GM12891 (cell line): Measurements from ENCODE around the gene PRDM16.

Source experiments
- DNase-seq: peaks from one replicate; pipeline ENCODE4 v3.0.0; 2011; ENCODE audit warnings: low spot score; ENCODE audit not compliant: insufficient read length
- FAIRE-seq: peaks from 2 replicates; lab custom pipeline; 2011; peaks lifted over from hg19 to GRCh38; lab: Jason Lieb, UNC
- PAX5 ChIP-seq: IDR thresholded peaks from 2 replicates; pipeline ENCODE4 v1.6.1; 2011; ENCODE audit warnings: low read length, moderate library complexity, mild to moderate bottlenecking; ENCODE audit not compliant: insufficient read depth, severe bottlenecking
- POLR2A ChIP-seq: IDR thresholded peaks from 2 replicates; pipeline ENCODE4 v1.6.1; 2011; ENCODE audit warnings: low read depth, low read length, control low read depth
- POLR2AphosphoS5 ChIP-seq: IDR thresholded peaks from 2 replicates; pipeline ENCODE4 v1.6.1; 2011; ENCODE audit warnings: low read depth, low read length, control low read depth
- POU2F2 ChIP-seq: IDR thresholded peaks from 2 replicates; pipeline ENCODE4 v1.6.1; 2011; ENCODE audit warnings: low read depth, mild to moderate bottlenecking, control low read depth, low read length, moderate library complexity
- SPI1 ChIP-seq: IDR thresholded peaks from 2 replicates; pipeline ENCODE4 v1.6.1; 2011; ENCODE audit warnings: low read depth, low read length, control low read depth
- TAF1 ChIP-seq: IDR thresholded peaks from 2 replicates; pipeline ENCODE4 v1.6.1; 2011; ENCODE audit warnings: low read depth, low read length, control low read depth

PRDM16 gene

DNA sequence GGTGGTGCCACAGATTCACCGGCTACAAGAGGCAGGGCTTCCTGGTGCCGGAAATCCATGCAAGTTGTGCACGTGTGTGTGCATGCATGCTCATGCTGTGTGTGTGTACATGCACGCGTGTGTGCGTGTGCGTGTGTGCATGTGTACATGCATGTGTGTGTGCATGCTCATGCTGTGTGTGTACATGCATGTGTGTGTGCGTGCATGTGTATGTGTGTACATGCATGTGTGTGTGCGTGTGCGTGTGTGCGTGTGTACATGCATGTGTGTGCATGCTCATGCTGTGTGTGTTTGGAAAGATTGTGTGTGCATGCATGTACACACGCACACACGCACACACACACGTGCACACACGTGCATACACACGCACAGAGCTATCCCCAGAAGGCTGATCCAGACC lies 48.9 kb downstream of the PRDM16 start:
- no peak for TF ChIP-seq TAF1
- no peak for TF ChIP-seq POU2F2
- no peak for TF ChIP-seq POLR2AphosphoS5
- no peak for TF ChIP-seq POLR2A
- FAIRE-seq (no peak), DNase-seq (no peak)

DNA sequence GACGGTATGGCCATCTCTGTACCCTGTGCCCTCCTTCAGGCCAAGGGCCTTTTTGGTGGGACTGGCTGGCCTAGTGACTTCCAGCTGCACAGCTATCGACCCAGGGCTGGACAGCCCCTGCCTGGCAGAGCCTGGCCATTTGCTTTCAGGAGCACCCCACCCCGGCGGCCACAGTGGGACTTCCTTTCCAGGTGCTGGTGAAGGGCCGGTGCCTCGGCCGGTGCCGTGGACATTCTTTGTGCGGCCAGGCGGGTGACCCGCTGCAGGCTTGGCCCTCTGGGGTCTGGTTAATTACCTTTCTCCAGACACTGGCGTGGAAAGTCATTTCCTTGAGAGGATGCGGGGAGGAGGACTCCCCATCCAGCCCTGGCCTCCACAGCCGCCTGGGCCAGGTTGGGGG lies 50.1 kb downstream of the PRDM16 start:
- TF ChIP-seq POU2F2 (no peak), SPI1 (no peak), PAX5 (no peak), POLR2A (no peak), POLR2AphosphoS5 (no peak), TAF1 (no peak)
- DNase-seq = no peak
- FAIRE-seq = no peak

DNA sequence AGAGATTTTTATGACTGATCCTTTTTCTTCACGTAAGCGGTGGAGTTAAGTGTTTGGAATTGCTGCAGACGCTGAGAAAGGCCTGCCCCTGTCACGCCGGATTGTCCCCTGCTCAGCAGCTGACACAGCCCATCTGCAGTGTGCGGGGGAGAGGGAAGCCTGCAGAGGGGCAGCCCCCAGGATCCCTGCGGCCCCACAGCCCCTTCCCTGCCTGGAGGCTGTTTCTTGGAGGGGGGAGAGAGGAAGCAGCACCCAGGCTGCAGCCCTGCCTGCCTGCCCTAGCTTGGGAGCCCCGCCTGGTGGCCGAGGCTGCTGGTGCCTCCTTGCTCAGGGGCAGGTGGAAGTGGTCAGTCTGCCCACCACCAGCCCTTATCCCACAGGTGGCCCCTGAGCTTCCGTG lies 50.7 kb downstream of the PRDM16 start:
- FAIRE-seq = no peak
- TF ChIP-seq PAX5 (no peak), POLR2AphosphoS5 (no peak), SPI1 (no peak), POLR2A (no peak), TAF1 (no peak), POU2F2 (no peak)
- no peak for DNase-seq

DNA sequence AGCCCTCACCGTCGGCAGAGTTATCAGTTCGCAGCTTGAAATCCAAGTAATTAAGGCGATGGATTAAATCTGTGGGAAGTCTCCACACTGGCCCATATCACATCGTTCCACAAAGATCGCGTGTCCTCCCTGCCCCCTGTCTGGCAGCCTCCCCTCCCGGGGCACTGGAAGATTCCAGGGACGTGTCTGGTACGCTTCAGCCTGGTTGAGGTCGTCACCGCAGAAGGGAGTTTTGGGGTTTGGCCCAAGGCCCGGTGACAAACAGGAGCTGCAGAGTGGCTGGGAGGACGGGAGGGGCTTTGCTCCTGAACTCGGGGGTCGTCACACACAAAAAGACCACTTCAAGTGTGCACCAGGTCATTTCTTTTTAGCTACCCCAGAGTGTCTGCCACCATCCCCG lies 51.1 kb downstream of the PRDM16 start:
- DNase-seq = no peak
- FAIRE-seq = no peak
- TF ChIP-seq POLR2A (no peak), POU2F2 (no peak), PAX5 (no peak), TAF1 (no peak), SPI1 (no peak), POLR2AphosphoS5 (no peak)

DNA sequence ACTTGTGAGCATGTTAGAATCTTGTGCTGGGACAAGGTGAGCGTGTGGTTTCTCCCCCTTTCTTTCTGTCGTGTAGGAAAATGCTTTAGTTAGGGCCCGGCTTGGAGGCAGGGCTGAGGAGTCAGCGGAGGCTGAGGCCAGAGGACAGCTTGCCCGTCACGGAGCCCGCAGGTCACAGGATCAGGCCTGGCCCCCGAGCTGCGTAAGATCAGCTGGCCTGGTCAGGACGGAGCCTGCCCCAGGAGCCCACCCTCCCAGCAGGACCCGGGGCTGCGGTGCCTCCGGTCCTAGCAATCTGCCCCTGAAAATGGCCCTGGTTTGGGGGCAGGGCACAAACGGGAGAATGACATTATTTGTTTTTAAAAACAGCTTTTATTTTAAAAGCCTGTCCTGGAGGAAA lies 52.0 kb downstream of the PRDM16 start:
- TF ChIP-seq POLR2AphosphoS5 (no peak), SPI1 (no peak), POU2F2 (no peak), POLR2A (no peak), PAX5 (no peak), TAF1 (no peak)
- no peak for DNase-seq
- FAIRE-seq = no peak

DNA sequence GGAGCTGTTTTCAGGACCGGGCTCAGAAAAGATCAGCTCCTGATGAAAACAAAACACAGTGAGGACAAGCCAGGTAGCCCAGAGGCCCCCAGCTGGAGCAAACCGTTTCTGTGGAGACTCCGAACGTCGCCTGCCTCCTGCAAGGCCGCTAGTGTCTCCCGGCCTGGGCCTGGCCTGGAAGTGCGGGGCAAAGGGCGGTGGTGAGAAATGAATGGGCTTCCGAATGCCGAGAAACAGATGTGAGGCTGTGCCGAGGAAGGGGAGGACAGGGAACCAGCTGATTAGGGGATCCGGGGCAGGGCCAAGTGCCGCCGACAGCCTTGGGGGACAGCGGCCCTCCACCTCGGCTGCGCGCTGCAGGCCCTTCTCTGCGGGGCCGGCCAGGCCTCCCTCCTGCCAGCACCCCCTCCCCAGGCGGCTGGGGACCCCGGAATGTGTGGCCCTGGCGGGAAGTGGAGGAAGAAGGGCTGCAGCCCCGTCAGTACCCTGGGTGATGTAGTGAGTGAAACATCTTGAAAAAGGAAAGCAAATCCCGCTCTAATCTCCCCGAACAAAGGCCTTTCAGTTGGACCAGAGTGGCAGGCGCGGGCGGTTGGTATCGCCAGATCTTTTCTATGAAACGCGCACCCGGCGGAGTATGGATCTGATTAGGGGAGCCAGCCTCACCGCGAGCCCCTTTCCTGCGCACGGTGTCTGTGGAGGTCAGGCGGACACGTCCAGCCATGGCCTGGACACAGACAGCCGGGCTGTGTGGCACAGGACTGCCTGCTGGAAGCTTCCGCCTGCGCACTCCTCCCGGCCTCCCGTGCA lies 52.6 kb downstream of the PRDM16 start:
- FAIRE-seq (no peak), DNase-seq (no peak)
- TF ChIP-seq PAX5 = no peak
- no peak for TF ChIP-seq TAF1
- TF ChIP-seq SPI1 = no peak
- TF ChIP-seq POLR2AphosphoS5 = no peak
- no peak for TF ChIP-seq POLR2A
- TF ChIP-seq POU2F2 = no peak

DNA sequence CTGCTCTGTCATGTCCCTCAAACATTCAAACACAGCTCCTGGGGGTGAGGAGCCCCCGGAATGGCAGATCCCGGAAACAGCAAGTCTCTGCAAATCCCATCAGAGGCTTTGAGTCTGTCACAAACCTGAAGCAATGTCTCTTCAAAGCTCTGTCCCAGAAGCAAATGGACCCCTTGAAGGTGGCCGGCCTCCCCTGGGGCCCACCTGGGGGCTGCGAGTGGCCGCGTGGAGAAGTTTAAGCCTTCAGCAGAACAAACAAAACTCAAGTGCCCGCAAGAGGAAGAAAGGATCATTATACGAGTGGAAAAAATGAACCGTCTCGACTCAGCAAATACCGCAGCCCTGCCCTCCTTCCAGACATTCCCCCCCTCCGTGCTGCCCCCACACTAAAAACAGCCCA lies 53.3 kb downstream of the PRDM16 start:
- no peak for TF ChIP-seq POU2F2
- no peak for TF ChIP-seq TAF1
- no peak for TF ChIP-seq POLR2AphosphoS5
- no peak for TF ChIP-seq PAX5
- no peak for TF ChIP-seq POLR2A
- no peak for TF ChIP-seq SPI1
- DNase-seq (no peak), FAIRE-seq (no peak)

DNA sequence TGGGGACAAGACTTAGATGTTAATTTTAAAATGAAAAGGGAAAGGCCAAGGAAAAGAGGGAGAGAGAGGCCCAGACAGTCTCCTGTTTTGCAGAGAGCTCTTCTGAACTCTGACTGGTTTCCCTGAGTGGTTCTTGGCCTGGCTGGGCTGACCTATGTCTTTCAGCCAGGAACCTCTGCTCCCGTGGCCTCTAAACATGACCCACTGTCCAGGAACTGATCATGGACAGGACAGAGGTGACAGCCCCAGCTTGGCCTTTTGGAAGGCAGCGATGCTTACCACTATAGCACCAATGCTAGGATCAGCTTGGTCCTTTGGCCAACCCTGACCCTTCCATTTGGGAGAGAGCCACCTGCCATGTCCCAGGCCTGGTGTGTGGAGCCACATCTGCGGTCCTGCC lies 55.2 kb downstream of the PRDM16 start:
- no peak for TF ChIP-seq TAF1
- no peak for TF ChIP-seq POLR2A
- TF ChIP-seq PAX5 = no peak
- TF ChIP-seq POLR2AphosphoS5 = no peak
- TF ChIP-seq SPI1 = no peak
- no peak for TF ChIP-seq POU2F2
- FAIRE-seq (no peak), DNase-seq (no peak)

DNA sequence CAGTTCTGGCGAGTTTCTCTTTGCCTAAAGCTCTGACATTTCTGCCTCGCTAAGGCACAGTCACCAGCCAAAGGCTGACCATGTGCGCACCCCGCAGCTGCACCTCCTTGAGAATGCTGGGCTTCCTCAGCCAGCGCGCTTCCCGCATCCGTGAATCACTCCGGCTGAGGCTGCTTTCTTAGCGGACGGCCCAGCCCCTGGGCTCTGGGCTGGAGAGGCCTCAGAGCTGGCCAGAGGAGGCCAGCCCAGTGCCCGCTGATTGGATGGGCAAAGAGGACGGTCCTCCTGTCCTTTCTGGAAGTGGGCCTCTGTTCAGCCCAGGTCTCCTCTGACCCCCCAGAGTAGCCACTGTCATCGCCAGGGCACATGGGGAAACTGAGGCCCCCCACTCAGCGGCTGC lies 56.1 kb downstream of the PRDM16 start:
- FAIRE-seq (no peak), DNase-seq (no peak)
- no peak for TF ChIP-seq TAF1
- no peak for TF ChIP-seq POU2F2
- TF ChIP-seq SPI1 = no peak
- TF ChIP-seq POLR2A = no peak
- no peak for TF ChIP-seq POLR2AphosphoS5
- TF ChIP-seq PAX5 = no peak

DNA sequence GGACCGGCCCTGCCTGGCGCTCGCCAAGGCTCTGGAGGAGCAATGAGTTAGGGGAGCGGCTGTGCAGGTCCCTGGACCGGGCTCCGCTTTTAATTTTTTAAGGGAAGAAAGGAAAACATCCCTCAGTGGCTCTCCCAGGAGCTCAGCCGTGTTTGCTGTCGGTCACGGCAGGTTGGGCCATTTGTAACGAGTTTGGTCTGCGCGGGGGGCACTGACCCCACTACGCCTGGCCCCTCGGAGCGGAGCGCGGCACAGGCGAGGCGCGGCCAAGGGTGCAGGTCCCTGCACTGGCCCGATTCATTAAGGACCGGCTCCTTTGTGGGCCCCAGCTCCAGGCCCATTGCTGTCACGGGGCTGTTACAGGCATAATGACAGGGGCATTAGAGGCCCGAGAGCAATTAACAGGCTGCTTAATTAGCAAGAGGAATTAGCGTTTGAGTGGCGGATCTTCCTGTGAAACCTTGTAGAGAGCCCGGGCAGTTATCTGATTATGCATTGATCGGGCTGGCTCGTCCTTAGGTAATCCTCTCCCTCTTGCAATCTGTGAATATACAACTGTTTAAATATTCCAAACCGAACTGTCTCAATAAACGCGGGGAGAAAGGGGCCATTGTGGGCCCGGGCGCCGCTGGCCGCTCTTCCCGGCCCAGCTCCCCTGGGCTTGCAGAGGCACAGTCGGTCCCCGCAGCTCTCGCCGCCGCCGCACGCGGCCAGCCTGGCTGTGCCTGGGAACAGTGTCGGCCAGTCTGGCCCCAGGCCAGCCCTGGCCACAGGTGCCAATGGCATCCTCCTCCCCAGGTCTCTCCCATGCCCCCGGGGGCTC lies 56.8 kb downstream of the PRDM16 start:
- TF ChIP-seq POLR2AphosphoS5 (no peak), POLR2A (no peak), PAX5 (no peak), POU2F2 (no peak), SPI1 (no peak), TAF1 (no peak)
- no peak for DNase-seq
- no peak for FAIRE-seq
